HG02798 (cell line): ENCODE data around the gene RNF224.
A peak's percentile ranks its signal among the peaks of the same experiment; 100 is the strongest.

Experiments used
- ATAC-seq: cut with Tn5 transposase; IDR thresholded peaks from one replicate; pipeline ENCODE4 v1.9.1; 2021; ENCODE audit warnings: mild to moderate bottlenecking; ENCODE audit not compliant: unreplicated experiment, poor library complexity

Gene RNF224

GRCh38 chr9:137191691-137192447 is 35.4 kb upstream of the RNF224 start:
- no peak for ATAC-seq

DNA sequence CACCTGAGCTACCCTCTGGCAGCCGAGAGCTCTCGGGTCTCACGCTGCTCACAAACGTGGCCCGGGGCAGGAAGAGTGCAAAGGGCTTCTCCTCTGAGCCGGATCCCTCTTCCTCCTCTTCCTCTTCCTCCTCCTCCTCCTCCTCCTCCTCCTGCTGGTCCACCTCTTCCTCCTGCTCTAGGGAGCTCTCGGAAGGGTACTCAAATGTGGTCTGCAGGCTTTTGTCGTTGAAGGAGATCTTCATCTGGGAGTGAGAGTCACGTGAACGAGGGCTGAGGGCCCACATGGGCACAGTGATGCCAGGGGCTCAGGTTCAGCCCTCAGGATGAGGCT is 34.9 kb upstream of the RNF224 start:
- no peak for ATAC-seq

DNA sequence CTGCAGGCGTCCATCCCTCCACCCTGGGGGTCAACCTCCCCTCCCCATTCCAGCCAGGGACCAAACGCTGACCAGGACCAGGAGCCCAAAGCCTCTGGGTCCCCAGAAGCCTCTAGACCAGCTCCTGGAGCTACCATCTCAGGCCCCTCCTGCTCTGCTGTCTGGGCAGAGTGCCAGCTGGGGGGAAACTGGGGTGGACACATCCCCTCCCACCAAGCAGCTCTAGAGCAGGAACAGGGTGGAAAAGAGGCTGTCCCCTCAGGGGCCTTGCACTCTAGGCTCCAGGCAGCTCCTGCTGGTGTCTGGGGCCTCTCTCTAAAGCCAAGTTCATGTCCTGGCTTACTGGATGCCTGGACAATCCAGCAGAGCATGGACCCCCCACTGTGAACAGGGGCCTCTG is 34.4 kb upstream of the RNF224 start:
- ATAC-seq: no peak

DNA sequence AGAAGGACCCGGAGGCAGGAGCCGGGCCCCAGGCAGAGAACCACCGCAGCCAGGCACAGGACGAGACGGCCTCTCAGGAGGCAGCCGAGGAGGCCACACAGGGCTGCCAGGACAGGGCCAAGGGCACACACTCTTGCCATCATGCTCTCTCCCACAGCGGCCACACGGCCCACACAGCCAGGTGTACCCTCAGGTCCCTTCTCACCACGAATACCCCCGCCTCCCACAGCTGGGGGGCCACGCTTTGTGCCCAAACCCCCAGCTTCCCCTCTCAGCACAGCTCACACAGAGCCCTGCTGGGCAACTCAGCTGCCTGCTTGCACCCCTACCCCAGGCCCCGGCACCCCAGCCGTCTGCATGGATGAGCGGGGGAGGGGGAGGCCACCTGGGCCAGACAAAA is 33.5 kb upstream of the RNF224 start:
- ATAC-seq: no peak

DNA sequence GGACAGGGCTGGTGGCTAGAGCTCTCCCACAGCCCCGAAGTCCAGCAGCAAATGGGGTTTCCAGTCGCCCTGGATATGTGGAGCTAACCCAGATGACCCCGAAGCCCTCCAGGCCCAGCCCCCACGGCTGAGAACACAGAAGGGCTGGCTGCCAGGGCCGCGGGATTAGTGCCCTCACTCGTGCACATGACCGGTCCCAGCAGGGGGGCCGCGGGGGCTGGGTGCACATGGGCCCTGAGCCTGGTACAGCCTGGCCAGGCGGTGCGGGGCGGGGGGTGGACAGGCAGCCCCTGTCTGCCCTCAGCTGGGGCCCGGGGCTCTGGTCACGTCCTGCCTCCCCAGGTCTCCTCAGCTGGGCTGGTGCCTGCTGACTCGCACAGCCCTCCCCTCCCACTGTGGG is 32.9 kb upstream of the RNF224 start:
- ATAC-seq: no peak

DNA sequence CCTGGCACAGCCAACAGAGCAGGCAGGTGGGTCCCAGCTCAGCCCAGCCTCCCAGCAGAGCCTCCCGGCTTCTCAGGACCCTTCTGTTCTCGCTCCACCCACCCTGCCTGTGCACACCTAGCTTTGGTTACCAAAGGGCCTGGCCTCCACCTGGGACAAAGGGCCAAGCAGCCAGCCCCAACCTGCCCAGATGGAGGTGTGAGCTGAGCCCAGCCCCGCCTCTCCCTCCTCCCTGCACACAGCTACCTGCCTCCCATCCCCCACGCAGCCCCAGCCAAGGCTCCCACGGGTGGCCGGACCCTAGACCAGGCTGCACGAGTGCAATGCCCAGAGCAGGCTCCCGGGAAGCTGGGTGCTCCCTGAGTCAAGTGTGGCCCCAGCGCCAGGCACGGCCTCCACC is 32.4 kb upstream of the RNF224 start:
- ATAC-seq: no peak

DNA sequence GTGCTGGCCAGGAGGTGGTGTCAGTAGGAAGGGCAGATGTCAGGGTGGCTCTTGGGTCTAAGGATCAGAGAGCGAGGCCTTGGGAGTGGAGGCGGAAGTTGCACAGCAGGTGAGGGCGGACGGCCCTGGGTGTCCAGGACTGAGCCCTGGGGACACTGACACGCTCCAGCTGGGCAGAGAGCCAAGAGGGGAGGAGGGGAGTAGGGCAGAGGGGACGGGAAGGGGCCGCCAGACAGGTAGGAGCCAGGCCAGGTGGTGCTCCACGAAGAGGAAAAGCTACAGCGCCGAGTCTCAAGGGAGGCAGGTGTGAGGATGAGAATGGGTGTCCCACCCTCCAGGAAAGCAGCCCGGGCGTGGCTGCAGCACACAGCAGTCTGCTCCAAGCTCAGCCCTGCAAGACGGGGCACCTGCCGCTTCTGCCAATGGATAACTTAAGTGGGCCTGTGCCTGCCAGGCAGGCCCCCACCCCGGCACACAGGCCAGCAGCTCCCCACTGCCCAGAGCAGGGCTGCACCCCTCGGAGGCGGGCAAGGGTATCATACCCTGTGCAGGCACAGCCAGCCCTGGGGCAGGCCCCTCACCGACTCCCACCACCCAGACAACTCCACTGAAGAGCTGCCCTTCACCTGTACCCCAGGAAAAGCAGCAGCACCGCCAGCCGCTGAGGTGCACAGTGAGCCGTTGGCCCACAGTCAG is 31.6 kb upstream of the RNF224 start:
- ATAC-seq: no peak

DNA sequence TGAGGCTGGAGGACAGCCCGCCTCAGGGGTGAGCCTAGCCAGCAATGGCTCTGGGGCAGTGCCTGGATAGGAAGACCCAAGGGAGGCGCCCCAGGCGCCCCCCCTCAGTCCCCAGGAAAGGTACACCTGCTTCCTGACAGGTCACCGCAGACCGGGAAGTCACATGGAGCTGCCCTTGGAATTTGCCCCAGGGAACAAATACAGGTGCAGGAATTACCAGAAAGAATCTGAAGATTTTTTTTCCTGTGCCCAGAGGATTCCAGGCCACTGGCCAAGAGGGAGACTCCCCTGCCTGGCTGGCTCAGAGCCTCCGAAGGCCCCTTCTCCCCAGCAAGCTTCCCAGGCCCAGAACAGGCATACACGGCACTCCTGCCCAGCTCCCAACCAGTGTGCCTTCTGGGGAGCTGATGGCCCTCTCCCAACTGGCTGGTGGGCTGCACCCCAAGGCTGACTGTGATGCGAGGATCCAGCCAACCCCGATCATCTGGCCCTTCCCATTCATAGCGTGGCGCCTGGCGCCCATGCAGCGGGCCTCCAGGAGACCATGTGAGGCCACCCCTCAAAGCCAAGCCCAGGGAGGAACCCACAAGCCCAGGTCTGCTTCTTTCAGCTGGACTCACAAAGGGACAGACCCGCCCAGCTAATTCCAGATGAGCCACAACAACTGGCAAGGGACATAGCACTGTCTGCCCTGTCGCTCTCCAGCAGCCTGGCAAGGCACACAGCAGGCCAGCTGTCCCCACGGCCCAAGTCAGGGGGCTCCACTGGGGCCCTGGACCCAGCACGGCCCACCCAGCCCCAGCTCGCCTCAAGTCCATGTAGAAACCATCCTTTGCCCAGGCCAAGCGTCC is 29.0 kb upstream of the RNF224 start:
- ATAC-seq: no peak

GRCh38 chr9:137198902-137199283 is 28.4 kb upstream of the RNF224 start:
- ATAC-seq: no peak

DNA sequence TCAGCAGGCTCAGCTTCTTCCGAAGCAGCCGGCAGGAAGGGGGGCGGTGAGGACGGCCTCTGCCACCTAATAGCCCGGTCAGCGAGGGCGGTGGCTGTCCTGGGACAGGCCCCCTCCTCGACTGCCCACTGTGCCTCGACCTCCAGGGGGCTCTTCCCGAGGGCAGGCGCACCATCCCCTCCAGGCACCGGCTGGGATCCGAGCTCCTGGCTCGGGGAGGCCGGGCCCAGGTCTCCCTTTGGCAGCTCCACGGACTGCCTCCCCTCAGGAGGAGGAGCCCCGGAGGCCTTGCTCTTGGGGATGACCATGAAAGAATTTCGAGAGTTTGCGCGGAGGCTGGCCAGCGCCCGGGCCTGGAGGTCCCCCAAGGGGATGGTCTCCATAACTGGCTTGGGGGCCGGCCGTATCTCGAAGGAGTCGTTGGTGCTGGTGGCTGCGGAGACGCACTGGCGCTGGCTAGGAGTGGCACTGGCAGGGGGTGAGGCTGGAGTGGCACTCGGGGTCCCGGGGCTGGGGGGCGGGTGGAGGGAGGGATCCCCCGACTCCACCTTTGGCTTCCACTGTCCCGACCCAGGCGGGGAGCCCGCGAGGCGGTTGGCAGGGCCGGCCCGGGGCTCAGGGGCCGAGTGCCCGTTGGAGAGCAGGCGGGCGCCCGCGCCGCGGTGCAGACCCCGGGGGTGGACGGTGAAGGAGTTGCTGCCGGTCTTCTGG is 27.7 kb upstream of the RNF224 start:
- ATAC-seq: no peak

GRCh38 chr9:137200311-137201204 is 26.7 kb upstream of the RNF224 start, which contains the start of gene TPRN:
TSS of gene TPRN (minus strand) at chr9:137200741. CDS start at chr9:137200711, 30 bp downstream.
- peak; percentile 90 for ATAC-seq

DNA sequence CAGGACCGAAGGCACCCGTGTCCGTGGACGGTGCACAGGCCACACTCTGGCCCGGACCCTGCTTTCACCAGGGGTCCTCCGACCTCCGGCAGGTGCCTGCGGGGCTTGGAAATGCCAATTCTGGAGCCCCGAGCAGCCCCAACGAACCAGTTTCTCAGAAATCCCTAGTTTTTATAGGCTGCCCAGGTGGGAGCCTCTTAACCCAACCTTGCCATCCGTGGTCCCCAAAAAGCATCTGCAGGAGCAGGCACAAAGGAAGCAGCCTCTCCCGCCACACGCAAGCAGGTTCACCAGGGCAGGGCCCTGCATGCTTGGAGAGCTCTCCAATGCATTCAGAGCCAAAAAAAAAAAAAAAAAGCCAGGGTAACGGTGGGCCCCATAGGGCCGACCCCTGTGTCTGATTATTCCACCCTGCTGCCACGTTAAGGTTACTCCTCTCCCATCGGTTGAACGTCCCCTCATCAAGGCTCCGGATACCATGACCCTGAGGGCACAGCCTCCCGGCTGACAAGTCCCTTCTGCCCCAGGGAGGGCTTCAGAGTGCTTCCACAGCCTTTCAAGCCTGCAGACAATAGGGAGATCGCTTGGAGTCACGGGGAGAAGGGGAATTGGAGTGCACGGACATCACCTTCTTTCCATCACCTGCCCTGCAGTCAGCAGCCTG is 26.0 kb upstream of the RNF224 start:
- ATAC-seq: no peak

- ATAC-seq: no peak
These were observed 24.3 kb upstream of the RNF224 start for GRCh38 chr9:137202966-137203365.

GRCh38 chr9:137204731-137205125 is 22.6 kb upstream of the RNF224 start:
- ATAC-seq: no peak

- peak; percentile 59 for ATAC-seq
These were observed 21.9 kb upstream of the RNF224 start, which contains the start of the genes NDOR1 and TMEM203 for GRCh38 chr9:137205126-137206069. TSS of gene NDOR1 (plus strand) at chr9:137205700. CDS start at chr9:137205778, 78 bp downstream. TSS of gene TMEM203 (minus strand) at chr9:137205648. CDS start at chr9:137205414, 234 bp downstream.

DNA sequence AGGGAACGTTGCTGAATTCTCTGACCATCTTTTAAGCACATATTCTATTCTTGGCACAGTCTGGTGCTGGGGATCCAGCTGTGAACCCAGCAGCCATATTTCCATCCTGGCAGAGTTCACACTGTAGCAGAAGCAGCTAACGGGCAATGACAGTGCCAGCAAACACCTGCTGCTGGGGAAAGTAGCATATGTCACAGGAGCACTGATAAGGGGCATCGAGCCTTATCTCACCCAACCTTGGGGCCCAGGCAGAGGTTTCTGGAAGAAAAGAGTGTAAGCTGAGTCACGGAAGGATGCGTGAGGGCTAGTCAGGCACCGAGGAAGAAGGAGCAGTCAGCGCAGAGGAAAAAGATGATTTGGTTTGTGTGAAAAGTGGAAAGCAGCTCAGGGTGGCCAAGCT is 20.7 kb upstream of the RNF224 start:
- no peak for ATAC-seq

- no peak for ATAC-seq
These were observed 15.8 kb upstream of the RNF224 start for GRCh38 chr9:137211532-137211931.

DNA sequence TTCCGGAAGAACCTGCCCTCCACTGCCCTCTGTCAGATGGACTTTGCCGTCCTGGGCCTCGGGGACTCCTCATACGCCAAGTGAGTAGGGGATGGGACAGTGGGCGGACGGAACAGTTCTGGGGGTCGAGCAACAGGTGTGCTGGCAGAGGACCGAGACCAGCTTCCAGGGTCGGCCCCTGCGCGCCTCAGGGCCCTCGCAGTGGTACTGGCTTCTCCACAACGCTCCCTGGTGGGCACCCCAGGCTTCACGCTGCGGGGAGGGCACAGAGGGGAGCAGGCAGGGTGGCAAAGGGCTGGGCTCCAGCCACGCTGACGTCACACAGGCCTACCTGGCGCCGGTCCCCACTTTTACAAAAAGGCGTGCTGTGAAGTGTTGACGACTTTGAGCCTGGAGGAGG is 14.8 kb upstream of the RNF224 start:
- ATAC-seq: no peak
